Measurements from ENCODE around the gene PAPSS1.
"Not testable (repeated sequence)": the region's sequence is repeated elsewhere in the genome, so short reads cannot be mapped to it uniquely, and the experiment has no call there.

- not testable (repeated sequence) for TF ChIP-seq GMEB1 (CRISPR knock-in tag; IDR thresholded peaks at IDR 0.05); SREBF1 (IDR thresholded peaks at IDR 0.05; ENCODE audit: borderline replicate concordance, low read depth, low read length); KAT7 (CRISPR knock-in tag; IDR thresholded peaks at IDR 0.05; ENCODE audit: borderline replicate concordance); UBTF (IDR thresholded peaks at IDR 0.05; ENCODE audit: borderline replicate concordance in 1 of 2, low read depth in 2 of 2, low read length in 2 of 2); RFX5 (IDR thresholded peaks at IDR 0.05; ENCODE audit: low read depth, low read length)
Observed at GRCh38 chr4:107696187-107696586, 23.8 kb downstream of the PAPSS1 start.

Measured in K562 (cell line).